Retina (tissue), 1 donor: ENCODE results near the gene MADD.
"Not testable (repeated sequence)": the region's sequence is repeated elsewhere in the genome, so short reads cannot be mapped to it uniquely, and the experiment has no call there.

Experiments used
- DNase-seq: peaks from one replicate; pipeline ENCODE4 v3.0.0-alpha.2; 2016

MADD gene

DNA sequence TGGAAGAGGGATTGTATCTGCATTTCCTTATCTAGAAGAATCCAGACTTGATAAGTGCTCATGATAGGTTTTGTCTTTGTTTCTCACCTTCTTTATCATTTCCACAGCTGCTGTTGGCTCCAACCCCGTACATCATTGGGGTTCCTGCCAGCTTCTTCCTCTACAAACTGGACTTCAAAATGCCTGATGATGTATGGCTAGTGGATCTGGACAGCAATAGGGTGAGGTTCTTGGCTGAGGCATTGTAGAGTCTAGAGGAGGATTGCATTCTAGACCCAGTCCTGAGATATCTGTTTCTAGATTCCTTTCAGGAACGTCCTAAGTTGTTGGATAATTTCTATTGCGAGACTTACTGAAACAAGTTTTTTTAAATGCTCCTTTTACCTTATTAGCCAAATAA lies 8.1 kb downstream of the MADD start:
- no peak for DNase-seq

DNA sequence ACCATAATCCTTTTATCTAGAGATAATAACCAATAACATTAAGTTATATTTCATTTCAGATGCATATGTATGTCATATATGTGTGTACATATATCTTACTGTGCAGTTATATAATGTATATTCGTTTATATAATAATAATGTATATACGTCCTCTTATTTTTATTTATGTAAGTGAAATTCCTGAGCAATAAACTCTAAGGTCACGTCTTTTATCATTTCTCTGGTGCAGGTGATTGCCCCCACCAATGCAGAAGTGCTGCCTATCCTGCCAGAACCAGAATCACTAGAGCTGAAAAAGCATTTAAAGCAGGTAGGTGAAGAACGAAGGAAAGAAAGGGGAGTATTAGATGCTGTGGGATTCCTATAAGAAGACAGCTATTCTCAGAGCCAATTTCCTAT lies 8.8 kb downstream of the MADD start:
- DNase-seq: no peak

DNA sequence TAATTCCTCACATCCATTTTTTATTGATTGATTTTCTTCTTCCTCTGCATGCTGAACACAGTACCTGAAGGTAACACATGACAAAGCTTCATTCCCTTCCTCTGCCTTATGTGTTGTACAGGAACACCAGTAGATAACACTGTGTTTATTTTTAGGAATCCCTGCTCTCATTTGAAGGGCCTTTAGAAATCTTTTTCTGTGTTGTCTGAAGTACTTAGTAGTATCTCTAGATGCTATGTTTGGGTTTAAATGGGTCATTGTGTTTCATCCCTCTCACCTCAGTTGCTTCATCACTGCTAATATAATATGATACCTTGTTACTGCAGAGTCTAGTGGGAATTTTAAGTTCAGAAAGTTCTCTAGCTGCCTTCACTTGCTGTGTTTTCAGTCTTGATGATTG lies 10.2 kb downstream of the MADD start:
- no peak for DNase-seq

DNA sequence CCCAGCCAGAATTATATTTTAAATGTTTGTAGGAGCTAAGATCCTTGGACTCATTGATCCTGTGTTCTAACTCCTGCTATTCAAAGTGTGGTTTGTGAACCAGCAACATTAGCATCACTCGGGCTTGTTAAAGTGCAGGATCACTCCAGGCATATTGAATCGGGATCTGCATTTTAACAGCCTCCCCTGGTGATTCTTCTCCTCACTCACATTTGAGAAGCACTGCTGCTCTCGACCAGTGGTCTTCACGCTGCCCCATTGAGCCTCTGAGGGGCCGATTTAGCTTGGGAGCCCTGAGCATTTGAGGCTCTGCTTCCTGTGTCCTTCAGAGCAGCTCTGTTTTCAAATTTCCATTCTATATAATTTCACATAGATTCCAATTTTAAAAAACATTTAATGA lies 10.9 kb downstream of the MADD start:
- no peak for DNase-seq

DNA sequence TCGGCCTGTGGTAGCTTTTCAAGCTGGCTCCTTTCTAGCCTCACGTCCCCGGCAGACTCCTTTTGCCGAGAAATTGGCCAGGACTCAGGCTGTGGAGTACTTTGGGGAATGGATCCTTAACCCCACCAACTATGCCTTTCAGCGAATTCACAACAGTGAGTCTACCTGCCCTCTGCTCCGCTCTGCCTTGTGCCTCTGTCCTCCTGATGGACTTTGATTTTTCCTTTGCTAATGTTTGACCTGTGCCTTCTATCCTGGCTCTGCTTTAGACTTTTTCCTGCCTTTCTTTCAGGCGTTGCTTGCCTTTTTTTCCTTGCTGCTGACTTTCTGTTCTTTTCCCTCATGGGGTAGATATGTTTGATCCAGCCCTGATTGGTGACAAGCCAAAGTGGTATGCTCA lies 12.5 kb downstream of the MADD start:
- no peak for DNase-seq

DNA sequence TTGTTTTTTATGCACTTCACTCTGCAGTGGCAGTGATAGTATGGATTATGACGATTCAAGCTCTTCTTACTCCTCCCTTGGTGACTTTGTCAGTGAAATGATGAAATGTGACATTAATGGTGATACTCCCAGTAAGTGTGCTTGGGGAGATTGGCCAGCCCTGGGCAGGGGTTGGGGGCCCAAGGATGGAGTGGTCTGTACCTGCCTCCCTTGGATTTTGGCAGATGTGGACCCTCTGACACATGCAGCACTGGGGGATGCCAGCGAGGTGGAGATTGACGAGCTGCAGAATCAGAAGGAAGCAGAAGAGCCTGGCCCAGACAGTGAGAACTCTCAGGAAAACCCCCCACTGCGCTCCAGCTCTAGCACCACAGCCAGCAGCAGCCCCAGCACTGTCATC lies 14.2 kb downstream of the MADD start:
- no peak for DNase-seq

DNA sequence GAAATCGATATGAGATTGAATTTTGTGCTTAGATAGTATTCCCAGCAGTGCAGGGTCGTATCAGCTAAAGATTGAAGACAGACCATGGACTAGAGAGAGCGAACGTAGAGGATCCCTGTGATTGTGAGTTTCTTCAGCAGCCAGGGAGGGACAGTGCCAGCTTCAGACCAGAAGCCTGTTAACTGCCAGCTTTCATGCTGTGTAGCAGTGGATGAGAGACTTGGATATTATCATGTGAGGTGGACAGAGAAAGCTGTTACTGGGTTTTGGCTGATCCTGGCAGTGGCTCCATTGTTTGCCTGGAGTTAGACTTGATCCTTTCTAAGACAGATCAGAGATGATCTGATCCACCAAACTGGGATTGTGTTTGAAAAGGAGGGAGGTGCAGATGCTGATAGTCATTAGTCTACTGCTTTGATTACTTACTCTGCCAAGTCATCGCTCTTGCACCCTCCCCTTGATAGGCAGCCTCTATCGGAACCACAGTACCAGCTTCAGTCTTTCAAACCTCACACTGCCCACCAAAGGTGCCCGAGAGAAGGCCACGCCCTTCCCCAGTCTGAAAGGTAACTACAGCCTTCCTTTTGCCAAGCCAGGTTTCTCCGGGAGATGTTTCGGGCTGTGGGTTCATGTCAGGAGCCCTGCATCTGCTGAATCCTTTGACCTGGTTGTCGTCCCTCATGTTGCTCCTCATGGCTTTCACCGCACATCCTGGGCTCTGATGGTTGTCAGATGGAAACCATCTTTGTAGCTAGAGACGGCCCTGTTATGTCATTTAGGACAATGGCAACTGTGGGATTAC lies 16.2 kb downstream of the MADD start:
- no peak for DNase-seq

DNA sequence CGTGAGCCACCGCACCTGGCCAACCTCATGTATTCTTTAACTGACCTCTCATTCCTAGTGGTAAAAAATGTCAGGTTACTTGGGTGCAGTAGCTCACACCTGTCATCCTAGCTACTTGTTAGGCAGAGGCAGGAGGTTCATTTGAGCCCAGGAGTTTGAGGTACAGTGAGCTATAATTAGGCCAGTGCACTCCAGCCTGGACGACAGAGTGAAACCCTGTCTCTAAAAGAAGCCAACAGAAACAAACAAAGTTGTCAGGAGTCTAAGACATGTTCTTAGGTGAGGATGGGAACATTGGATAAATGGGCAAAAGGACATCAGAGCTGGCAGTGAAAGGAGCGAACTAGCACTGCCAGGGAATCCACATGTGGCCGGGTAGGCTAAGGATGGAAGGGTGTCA lies 18.1 kb downstream of the MADD start:
- no peak for DNase-seq

DNA sequence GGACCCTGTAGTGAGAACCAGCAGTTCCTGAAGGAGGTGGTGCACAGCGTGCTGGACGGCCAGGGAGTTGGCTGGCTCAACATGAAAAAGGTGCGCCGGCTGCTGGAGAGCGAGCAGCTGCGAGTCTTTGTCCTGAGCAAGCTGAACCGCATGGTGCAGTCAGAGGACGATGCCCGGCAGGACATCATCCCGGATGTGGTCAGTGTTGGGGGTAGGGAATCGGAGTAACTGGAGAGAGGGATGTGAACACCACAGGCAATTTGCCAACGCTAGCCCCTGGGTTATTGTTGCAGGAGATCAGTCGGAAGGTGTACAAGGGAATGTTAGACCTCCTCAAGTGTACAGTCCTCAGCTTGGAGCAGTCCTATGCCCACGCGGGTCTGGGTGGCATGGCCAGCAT lies 19.9 kb downstream of the MADD start:
- no peak for DNase-seq

DNA sequence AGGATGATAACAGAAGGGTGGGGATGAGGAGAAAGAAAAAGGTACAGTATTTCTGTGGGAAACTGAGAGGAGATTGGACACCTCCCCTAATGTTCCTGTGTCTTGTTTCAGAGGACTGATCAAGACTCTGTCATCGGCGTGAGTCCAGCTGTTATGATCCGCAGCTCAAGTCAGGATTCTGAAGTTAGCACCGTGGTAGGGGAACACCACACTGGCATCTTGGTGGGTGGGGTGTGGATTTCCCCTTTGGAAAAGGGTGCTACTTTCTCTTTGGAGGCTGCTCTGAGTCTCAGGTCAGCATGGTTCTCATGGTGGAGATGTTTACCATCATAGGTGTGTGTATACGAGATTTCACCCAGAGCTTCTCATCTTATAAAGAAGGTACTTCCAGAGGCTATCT lies 25.5 kb downstream of the MADD start:
- no peak for DNase-seq

DNA sequence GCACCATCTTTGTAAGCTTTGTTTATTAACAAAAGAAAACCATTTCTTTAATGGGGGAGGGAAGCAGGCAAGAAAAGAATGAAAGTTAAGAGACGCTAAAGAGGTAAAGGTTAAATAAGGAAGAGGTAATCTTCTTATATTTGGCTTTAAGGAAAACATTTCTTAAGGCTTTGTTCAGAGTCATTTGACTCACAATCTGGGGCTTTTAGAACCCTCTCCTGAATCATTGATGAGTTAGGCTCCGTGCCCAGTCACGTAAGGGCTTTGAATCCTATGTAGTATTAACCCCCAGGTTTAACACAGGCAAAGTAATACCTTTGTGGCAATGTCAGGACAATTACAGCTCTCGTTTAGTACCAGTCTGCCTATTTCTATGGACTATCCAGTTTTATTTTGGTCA lies 26.1 kb downstream of the MADD start:
- DNase-seq: no peak

DNA sequence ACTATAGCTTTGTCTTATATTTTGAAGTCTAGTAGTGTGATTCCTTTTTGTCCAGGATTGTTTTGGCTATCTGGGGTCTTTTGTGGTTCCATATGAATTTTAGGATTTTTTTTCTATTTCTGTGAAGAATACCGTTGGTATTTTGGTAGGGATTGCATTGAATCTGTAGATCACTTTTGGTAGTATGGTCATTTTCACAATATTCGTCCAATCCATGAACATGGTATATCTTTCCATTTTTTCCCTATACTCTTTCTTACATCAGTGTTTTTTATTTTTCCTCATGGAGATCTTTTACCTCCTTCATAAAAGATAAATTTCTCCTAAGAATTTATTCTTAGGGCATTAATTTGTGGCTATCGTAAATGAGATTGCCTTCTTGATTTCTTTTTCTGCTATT lies 29.1 kb downstream of the MADD start:
- DNase-seq: no peak

DNA sequence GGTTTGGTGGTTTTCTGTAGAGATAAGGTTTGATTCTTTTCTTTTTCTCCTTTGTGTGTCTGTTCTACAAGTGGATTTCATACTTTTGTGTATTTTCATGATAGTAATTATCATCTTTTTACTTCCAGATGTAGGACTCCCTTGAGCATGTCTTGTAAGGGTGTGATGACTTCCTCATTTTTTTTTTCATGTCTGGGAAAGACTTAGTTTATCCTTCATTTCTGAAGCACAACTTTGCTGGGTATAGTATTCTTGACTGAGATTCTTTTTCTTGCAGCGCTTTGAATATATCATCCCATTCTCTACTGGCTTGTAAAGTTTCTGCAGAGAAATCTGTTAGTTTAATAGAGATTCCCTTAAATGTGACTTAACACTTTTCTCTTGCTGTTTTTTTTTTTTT lies 32.9 kb downstream of the MADD start:
- no peak for DNase-seq

DNA sequence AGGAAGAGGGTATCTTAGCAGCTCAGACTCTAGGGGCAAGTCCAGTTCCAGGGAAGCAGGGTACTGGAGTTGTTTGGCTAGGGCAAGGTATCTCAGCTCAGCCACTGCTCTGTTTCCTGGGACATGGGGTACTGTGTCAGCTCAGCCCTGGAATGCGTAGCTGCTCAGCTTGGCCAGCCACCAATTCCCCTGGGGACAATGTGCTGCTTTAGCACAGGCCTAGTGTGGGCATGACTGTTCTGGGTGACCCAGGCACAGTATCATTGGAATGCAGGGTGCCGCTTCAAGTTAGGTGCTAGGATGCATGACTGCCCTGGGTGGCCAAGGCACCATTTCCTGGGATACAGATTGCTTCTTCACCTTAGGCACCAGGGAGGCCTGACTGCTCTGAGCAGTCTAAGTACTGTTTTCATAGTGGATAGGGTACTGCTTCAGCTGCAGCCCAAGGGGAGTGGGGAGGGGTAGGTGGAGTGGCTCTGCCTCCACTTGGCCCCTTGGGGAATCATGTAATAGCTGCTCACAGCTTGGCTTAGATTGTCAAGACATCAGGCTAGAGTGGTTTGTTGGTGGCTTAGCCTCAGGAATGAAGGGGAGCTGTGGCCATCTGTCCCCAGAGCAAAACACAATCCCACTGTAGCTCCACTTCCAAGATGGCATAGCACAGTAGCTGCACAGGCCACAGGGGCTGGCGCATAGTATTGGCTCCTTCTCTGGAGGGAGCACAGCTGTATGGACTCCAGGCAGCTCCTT lies 36.0 kb downstream of the MADD start:
- DNase-seq: peak; percentile 9

DNA sequence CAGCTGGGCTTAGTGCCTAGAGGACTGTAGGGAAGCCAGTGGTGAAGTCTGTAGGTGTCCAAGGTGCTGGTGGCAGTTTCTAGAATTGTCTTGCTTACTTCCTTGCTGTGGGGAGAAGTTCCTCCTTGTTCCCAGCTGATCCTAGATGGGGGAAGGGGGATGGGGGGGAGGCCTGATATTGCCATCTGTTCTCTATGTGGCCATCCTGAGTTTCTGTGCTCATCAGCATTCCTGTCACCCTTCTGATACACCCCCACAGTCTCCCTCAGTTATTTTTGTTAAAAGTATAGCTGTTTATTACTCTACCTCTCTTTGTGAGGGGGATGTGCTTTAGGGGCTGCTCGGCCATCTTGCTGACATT lies 36.5 kb downstream of the MADD start:
- DNase-seq: no peak

DNA sequence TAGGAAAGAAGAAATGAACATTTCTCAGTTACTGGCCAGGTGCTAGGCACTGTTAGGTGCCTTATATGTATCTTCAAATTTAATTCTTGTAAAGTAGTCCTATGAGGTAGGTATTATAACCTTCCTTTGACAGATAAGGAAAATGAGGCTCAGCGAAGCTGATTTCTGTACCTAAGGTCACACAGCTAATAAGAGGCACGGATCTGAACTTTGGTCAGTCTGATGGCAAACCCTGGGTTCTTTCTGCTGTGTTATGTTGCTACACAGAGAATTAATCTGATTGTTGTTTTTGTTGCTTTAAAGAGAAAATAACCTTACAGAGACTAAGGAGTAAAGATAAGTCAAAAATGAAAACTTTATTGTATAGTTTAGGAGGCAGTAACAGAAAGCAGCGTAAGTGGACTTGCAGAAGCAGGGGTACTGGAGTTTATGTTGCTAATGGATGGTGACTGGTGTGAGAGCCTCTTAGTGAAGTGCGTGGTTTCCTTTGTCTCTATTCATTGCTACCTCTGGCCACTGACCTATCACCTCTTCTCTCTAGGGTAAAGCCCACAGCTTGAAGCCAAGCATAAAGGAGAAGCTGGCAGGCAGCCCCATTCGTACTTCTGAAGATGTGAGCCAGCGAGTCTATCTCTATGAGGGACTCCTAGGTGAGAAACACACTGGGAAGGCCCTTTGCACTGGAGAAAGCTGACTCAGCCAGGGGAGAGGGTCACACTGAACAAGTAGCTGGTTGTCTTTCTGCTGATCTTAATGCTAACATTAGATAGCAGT lies 38.3 kb downstream of the MADD start:
- DNase-seq: no peak

DNA sequence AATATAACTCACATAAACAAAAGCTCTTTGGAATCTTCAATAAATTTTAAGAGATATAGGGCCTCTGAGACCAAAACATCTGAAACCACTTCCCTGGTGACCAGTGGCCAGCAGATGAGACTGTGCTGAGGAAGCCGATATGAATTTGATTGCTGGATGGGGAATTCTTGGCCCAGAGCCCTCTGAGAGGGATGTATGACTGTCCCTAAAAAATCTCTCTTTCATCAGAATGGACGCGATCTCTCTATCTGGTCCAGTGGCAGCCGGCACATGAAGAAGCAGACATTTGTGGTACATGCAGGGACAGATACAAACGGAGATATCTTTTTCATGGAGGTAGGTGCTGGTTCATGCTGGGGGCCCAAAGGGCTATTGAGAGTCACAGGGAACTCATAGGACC lies 45.1 kb downstream of the MADD start:
- no peak for DNase-seq

DNA sequence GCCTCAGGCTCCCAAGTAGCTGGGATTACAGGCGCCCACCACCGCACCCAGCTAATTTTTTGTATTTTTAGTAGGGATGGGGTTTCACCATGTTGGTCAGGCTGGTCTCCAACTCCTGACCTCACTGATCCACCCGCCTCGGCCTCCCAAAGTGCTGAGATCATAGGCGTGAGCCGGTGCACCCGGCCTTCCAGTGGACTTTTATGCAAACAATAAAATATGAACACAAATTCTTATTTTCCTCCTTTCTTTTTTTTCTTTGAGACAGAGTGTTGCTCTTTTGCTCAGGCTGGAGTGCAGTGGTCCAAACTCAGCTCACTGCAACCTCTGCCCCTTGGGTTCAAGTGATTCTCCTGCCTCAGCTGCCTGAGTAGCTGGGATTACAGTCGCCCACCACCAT lies 46.6 kb downstream of the MADD start:
- DNase-seq: not testable (repeated sequence)

DNA sequence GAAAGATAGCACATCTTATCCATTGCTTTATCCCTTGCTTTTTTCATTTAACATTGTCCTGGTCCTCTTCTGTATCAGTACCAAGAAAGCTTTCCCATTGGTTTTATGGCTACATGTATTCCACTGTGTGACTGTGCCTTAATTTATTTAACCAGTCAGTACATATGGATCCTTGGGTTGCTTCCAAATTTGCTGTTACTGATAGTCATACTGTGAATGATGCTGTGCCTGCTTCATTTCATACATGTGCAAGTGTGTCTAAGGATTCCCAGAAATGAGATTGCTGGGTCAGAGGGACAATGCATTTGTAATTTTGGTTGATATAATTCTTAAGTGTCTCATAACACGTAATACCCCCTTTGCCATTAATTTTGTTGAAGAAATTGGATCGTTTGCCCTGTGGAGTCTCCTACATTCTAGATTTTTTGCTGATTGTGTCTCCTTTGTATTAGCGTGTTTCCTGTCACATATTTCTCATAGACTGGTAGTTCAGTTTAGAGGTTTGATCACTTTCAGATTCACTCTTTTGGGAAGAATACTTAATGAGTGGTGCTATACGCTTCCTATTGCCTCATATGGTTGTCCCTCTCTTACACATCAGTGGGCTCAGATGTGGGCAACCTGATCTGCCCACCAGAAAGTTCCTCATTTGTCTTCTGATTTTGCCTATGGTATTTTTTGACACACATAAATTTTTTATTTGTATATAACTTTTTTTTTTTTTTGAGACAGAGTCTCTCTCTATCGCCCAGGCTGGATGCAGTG lies 47.3 kb downstream of the MADD start:
- DNase-seq: no peak

DNA sequence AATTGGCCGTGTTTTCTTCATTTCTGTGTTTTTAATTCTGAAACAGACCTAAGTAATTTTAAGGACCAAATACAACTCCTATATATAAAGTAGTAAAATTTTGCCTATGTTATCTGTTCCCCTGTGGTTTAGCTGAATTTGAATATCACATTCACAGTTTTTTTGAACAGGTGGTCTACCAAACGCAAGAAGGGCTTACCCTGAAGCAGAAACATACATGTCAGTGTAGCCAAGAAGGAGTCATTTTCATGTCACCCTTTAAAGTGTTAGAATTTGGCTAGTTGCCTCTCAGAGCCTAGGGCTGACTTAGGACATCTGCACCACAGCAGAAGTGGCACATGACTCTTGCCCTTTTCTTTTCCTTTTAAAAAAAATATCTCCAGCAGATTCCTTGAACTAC lies 48.2 kb downstream of the MADD start:
- no peak for DNase-seq

DNA sequence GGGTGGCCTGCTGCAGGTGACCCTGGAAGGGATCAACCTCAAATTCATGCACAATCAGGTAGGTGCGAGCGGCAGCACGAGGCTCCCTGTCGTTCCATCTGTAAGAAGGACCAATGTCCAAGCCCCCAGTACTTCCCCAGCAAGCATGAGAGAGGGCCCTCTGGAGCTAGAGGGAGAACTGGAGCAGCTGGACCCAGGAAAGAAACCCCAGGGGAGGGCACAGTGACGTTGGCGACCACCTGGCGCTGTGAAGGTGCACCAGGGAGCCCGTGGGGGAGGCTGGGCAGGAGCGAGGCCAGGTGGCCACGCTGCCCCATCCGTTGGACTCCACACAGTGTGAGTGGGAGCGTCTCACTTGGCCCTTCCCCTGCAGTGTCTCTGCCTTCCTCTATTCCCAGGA lies 54.6 kb downstream of the MADD start:
- no peak for DNase-seq

DNA sequence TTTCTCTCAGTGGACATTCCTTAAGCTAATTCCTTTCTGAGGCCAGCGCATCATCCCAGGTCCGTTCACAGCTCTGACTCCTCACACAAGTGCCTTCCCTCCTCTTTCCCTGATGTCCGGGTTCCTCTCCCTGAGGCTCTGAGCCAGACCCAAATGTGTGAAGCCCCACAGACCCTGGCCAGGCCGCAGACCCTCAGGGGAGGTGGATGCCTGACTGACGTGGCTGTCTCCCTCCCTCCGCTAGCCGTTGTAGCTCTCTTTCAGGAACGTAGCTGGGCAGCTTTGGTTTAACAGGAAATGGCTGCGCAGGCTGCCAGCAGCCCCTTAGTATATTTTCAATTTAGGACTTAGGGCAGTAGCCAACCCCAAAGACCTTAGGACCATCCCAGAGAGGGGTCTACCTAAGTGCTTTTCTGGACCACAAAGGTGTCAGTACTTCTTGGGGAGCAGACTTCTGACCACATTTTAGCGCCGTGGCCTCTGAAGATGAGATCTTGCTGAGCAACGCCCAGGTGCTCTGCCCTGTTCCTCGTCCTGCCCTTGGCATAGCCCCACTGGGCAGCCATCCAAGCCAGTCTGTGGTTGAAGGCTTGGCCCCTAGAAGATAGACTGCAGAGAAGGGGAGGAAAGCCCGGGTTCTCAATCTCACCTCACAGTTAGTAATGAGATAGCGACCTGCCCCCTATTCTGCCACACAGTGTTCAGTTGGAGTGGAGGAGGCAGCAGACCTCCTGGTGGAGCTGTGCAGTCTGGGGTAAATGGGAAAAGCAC lies 55.5 kb downstream of the MADD start:
- no peak for DNase-seq
